Upper lobe of right lung (tissue), 1 donor: ENCODE results near the gene HYCC2. TPM values are rescaled to one million over a fixed set of nuclear protein-coding genes. Genes with fewer than 3 reads are reported as not detected.
"Not testable (repeated sequence)": the region's sequence is repeated elsewhere in the genome, so short reads cannot be mapped to it uniquely, and the experiment has no call there.

Experiments
- ATAC-seq: fragments of 200-7000 bp; cut with Tn5 transposase; one replicate; pipeline ENCODE4 v1.9.1; 2020; ENCODE audit warnings: mild to moderate bottlenecking, moderate library complexity
- DNase-seq: peaks from one replicate; pipeline ENCODE4 v3.0.0-alpha.2; 2020
- H3K27ac ChIP-seq: fragments of 200-600 bp; one replicate; pipeline ENCODE4 v1.8.0; 2022
- H3K27me3 ChIP-seq: fragments of 200-600 bp; one replicate; pipeline ENCODE4 v1.8.0; 2022; ENCODE audit warnings: mild to moderate bottlenecking
- H3K36me3 ChIP-seq: fragments of 200-600 bp; one replicate; pipeline ENCODE4 v1.8.0; 2022
- H3K4me1 ChIP-seq: fragments of 200-600 bp; one replicate; pipeline ENCODE4 v1.8.0; 2022
- H3K4me3 ChIP-seq: fragments of 200-600 bp; one replicate; pipeline ENCODE4 v1.8.0; 2022; ENCODE audit warnings: mild to moderate bottlenecking
- H3K9me3 ChIP-seq: fragments of 200-600 bp; one replicate; pipeline ENCODE4 v1.8.0; 2022
- intact Hi-C: fragments of 100-400 bp; cut with DNase I; formaldehyde crosslinking; loops from one replicate; pipeline ENCODE4 v1.11.0; 2022
- total RNA-seq: library from RNA; stranded (reverse); fragmentation: NEBNext Ultra II Directional; extraction: Animal tissue kit (Norgen Biotek cat#: 25700); gene quantifications from one replicate; pipeline ENCODE4 v1.2.1, GENCODE V29; 2021
- TF ChIP-seq, protein P1 (sequence below): fragments of 200-600 bp; IDR thresholded peaks from one replicate; pipeline ENCODE4 v1.8.0; 2022; ENCODE audit warnings: antibody characterized with exemption
- donor health status: DM: no; HTN: yes; CAD: no; lungs with severe emphysema.

HYCC2 gene
- total RNA-seq, 1 donor from 2014 or later = 32.9 TPM

- Histone ChIP-seq H3K36me3 (no peaks in the 10 kb centered on the region), H3K9me3 (no peaks in the 10 kb centered on the region), H3K27ac (no peak overlapping the region), H3K27me3 (no peaks in the 10 kb centered on the region), H3K4me3 (no peak overlapping the region), H3K4me1 (peaks cover 12% of the 10 kb centered on the region)
- ATAC-seq (no peak), DNase-seq (no peak)
- intact Hi-C loops = loop anchor here (10.0 kb wide), 1 partner anchor 110 kb away; no protein-coding TSS in a partner anchor
- TF ChIP-seq, protein P1, sequence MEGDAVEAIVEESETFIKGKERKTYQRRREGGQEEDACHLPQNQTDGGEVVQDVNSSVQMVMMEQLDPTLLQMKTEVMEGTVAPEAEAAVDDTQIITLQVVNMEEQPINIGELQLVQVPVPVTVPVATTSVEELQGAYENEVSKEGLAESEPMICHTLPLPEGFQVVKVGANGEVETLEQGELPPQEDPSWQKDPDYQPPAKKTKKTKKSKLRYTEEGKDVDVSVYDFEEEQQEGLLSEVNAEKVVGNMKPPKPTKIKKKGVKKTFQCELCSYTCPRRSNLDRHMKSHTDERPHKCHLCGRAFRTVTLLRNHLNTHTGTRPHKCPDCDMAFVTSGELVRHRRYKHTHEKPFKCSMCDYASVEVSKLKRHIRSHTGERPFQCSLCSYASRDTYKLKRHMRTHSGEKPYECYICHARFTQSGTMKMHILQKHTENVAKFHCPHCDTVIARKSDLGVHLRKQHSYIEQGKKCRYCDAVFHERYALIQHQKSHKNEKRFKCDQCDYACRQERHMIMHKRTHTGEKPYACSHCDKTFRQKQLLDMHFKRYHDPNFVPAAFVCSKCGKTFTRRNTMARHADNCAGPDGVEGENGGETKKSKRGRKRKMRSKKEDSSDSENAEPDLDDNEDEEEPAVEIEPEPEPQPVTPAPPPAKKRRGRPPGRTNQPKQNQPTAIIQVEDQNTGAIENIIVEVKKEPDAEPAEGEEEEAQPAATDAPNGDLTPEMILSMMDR = no peak
Observed at GRCh38 chr2:201064797-201065329, 6.6 kb downstream of the HYCC2 start.

DNA sequence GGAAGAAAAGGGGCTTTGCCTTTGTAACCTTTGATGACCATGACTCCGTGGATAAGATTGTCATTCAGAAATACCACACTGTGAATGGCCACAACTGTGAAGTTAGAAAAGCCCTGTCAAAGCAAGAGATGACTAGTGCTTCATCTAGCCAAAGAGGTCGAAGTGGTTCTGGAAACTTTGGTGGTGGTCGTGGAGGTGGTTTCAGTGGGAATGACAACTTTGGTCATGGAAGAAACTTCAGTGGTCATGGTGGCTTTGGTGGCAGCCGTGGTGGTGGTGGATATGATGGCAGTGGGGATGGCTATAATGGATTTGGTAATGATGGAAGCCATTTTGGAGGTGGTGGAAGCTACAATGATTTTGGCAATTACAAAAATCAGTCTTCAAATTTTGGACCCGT, 8.0 kb downstream of the HYCC2 start:
- intact Hi-C loops = loop anchor here (10.0 kb wide), 1 partner anchor 109 kb away; no protein-coding TSS in a partner anchor
- not testable (repeated sequence) for H3K4me3 ChIP-seq, H3K27me3 ChIP-seq, ATAC-seq, H3K4me1 ChIP-seq, DNase-seq, H3K36me3 ChIP-seq, H3K9me3 ChIP-seq, H3K27ac ChIP-seq

- no peaks in the 10 kb centered on the region for H3K27me3 ChIP-seq
- H3K9me3 ChIP-seq = no peaks in the 10 kb centered on the region
- H3K4me1 ChIP-seq = peaks cover 14% of the 10 kb centered on the region
- TF ChIP-seq, protein P1 = no peak
- no peak for DNase-seq
- peak; percentile 40 for ATAC-seq
- H3K36me3 ChIP-seq = no peaks in the 10 kb centered on the region
- no peak overlapping the region for H3K4me3 ChIP-seq
- intact Hi-C loops = loop anchor here (10.0 kb wide), 1 partner anchor 105 kb away; no protein-coding TSS in a partner anchor
- H3K27ac ChIP-seq = no peak overlapping the region
Observed at GRCh38 chr2:201059961-201060755, 11.3 kb downstream of the HYCC2 start.

DNA sequence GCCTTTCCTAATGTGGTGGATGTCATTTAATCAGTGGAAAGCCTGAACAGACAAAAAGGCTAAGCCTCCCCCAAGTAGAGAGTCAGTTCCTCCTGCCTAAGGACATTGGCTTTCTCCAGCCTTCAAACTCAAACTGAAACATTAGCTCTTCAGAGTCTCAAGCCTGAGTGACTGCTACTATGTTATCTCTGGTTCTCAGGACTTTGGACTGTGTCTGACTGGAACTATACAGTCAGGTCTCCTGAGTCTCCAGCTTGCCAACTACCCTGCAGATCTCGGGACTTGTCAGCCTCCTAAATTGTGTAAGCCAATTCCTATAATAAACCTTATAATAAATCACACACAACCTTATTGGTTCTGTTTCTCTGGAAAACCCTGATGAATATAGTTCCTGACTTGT, 12.6 kb downstream of the HYCC2 start:
- TF ChIP-seq, protein P1 = no peak
- H3K9me3 ChIP-seq = no peaks in the 10 kb centered on the region
- ATAC-seq = no peak
- no peak overlapping the region for H3K4me3 ChIP-seq
- H3K4me1 ChIP-seq = peaks cover 14% of the 10 kb centered on the region
- no peaks in the 10 kb centered on the region for H3K27me3 ChIP-seq
- no peaks in the 10 kb centered on the region for H3K36me3 ChIP-seq
- intact Hi-C loops = no loop called here
- H3K27ac ChIP-seq = no peak overlapping the region
- DNase-seq = no peak

DNA sequence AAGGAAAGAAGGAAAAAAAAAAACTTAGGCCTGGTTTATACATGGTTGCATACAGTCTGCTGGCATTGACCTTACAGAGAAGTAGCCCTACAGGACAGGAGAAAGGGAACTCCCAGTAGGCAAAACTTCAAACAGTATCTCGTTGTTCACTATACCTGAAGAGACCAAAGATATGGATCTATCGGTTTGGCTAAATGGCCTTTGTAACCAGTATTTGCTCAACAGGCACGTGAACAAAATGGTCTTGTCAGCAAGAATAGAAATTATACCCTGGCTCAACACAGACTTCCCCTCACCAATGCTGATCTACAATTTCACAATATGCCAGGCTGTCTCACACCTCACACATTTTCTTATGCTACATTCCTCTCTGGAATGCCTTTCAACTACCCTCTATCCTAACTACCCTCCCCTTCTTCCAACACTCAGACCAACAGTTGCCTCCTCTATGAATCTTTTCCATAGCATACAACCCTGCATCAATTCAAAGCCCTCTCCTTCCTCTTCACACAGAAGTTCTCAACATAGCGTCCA, 13.7 kb downstream of the HYCC2 start:
- H3K27ac ChIP-seq = no peak overlapping the region
- H3K4me3 ChIP-seq = no peak overlapping the region
- H3K27me3 ChIP-seq = no peaks in the 10 kb centered on the region
- peaks cover 14% of the 10 kb centered on the region for H3K4me1 ChIP-seq
- intact Hi-C loops = no loop called here
- TF ChIP-seq, protein P1 = no peak
- ATAC-seq (no peak), DNase-seq (no peak)
- no peaks in the 10 kb centered on the region for H3K9me3 ChIP-seq
- H3K36me3 ChIP-seq = no peaks in the 10 kb centered on the region

GRCh38 chr2:201057087-201057521, 14.4 kb downstream of the HYCC2 start:
- no peak for ATAC-seq
- intact Hi-C loops = no loop called here
- TF ChIP-seq, protein P1 = no peak
- H3K4me3 ChIP-seq = no peak overlapping the region
- no peak overlapping the region for H3K27ac ChIP-seq
- H3K9me3 ChIP-seq = no peaks in the 10 kb centered on the region
- H3K4me1 ChIP-seq = peaks cover 14% of the 10 kb centered on the region
- H3K27me3 ChIP-seq = no peaks in the 10 kb centered on the region
- DNase-seq = no peak
- H3K36me3 ChIP-seq = no peaks in the 10 kb centered on the region
